ENCODE results near the gene EGR1. TPM values are rescaled to one million over a fixed set of nuclear protein-coding genes. Genes with fewer than 3 reads are reported as not detected.
A peak's percentile ranks its signal among the peaks of the same experiment; 100 is the strongest.

The EGR1 gene
- total RNA-seq = 0.93 and 4.8 TPM in 2 replicates

- DNase-seq = peak; percentile 93
These were observed at the start of gene EGR1 for GRCh38 chr5:138465261-138466124. TSS of gene EGR1 (plus strand) at chr5:138465479. CDS start at chr5:138465762, 283 bp downstream.

- no peak for DNase-seq
These were observed 46.8 kb upstream of the EGR1 start for GRCh38 chr5:138418444-138418843.

DNA sequence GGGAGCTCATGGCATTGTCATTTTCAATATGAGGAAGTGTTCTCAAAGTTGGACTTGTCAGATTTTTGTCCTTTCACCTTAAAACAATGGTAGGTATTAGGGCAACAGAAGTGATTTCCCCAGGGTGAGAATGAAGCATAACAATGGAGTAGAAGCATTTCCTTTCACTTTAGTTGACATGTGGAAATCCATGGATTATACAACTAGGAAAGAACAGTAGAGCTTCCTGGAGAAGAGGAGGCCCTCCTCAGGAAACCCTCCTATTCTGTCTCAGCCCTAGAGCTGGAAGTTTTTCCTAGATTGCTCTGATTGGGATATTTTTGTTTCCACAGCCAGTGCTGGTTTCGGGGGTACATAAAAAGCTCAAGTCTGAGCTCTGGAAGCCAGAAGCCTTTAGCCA is 40.2 kb upstream of the EGR1 start:
- DNase-seq = peak; percentile 64

- DNase-seq = no peak
These were observed 29.3 kb upstream of the EGR1 start for GRCh38 chr5:138435943-138436342.

GRCh38 chr5:138438003-138438723 is 27.1 kb upstream of the EGR1 start:
- no peak for DNase-seq

DNA sequence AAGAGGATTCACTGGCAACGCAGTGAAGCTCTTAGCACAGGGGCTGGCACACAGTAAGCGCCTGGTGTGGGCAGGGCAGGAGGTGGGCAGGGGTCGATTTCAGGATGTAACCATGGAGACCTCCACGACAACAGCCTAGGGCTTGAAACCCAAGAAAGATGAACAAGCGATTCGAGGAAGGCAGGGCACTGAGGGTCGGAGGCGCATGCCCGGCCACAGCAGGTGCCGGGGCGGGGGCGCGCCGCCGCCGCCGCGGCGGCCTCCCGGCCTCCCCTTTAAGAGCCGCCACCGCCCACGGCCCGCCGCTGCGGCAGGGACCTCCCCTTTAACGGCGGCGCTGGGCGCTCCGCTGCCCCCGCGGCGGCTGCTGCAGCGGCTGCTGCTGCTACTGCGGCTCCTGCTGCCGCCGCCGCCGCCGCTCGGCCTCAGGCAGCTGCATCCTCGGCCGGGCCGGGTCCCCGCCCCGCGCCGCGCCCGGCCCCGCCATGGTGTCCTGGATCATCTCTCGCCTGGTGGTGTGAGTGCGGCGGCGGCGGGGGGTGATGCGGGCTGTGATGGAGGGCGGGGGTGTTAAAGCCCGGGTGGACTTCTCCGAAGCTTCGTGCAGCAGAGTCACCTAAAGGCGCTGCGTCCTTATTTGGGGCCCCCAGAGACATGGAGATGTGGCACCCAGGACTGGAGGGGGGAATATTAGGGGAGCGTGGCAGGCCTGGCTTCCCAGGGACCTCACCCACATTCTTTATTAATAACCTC is 26.4 kb upstream of the EGR1 start, which contains the start of gene REEP2:
Gene REEP2 (plus strand): TSS at position 334 of the 753 bp plus-strand sequence. CDS start 152 bp downstream, at position 486.
- DNase-seq = peak; percentile 64

- no peak for DNase-seq
These were observed 25.7 kb upstream of the EGR1 start for GRCh38 chr5:138439477-138440158.

DNA sequence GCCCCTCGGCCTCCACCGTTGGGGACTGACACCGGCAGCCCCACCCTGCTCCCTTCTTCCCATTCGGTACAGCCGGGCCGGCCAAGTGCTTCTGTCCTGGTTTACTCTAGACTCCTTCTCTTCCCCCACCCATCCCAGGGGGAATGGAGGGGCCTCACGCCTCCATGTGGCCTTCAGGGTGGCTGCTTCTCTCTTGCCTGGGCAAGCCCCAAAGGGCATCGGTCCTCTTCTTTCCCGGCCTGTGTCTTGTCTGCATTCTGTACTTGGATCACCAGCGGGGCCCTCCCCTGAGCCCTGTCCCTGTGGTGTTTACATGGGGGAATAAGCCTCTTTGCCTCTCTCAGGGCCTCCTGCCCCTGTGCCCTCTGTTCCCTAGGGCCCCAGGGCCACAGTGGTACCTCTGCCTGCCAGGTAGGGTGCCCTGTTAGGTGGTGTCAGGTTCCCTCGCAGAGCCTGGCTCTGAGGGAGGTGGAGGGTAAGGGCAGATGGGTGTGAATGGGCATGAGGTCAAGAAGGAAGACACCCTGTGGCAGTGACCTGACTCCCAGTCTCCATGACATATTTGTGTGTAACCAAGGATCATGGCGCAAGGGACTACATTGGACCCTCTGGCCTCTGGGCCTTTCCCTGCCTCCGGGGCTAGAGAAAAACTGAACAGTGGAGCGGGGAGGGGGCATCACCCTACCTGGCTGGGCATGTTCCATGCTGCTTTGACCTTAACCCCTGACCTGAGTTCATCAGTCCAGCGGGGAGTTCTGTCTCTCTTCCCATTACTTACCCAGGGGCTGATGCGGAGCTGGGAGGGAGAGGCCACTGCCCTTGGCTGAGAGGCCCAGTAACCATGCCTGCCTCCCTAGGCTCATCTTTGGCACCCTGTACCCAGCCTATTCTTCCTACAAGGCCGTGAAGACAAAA is 24.9 kb upstream of the EGR1 start:
- DNase-seq = no peak

- DNase-seq = no peak
These were observed 24.1 kb upstream of the EGR1 start for GRCh38 chr5:138441221-138441620.

DNA sequence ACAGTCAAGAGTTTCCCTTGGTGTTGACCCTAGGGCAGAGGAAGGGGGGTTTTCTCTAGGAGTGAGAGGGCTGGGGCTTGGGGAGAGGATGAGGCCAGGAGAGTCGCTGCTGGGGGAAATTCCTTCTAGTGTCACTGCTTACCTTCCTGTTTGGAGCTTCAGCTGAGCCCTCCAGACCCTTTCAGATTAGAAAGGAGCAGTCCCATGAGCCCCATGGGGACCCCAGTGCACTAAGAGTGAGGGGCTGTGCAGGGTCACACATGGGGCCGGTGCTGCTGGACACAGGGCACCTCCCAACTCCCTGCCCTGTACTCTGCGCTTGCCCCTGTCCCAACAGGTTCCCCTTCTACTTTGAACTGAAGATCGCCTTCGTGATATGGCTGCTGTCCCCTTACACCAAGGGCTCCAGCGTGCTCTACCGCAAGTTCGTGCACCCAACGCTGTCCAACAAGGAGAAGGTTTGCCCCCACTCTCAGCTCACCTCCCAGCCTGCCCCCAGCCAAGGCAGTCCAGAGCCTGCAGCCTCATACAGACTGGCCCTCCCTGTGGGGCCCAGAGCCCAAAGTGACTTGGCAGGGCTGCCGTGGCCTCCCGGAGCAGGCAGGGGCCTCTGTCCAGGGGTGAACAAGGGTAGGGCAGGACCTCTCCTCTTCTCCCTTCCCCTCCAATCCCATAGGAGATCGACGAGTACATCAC is 21.1 kb upstream of the EGR1 start:
- DNase-seq = no peak

GRCh38 chr5:138444774-138445546 is 20.3 kb upstream of the EGR1 start:
- no peak for DNase-seq

DNA sequence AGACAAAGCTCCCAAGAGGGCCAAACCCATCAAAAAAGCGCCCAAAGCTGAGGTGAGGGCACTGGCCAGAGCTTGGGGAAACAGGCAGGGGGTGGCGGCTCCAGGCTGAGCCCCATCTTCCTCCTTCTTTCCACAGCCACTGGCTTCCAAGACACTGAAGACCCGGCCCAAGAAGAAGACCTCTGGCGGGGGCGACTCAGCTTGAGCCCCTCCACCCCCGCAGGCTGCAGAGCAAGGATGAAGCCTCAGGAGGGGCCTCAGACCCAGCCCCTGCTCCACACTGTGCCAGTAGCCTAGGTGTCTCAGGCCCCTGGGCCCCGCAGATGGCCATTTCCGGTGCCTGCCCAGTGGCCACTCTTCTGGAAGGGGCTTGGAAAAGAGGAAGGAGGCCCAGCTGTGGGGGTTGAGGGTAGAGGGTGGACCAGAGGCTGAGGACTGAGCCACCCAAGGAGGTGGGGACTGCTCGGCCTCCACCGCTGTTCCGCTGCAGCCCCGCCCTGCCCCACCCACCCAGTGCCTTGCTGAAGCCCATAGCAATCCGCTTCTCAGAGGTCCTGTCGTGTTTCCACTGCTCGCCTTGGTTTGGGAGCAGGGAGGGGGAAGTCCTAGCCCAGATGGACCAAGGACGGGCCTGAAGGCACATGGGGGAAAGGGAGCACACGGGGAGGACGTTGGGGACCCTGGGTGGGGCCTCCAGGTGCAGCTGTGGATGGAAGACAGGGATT is 19.6 kb upstream of the EGR1 start:
- DNase-seq = no peak

DNA sequence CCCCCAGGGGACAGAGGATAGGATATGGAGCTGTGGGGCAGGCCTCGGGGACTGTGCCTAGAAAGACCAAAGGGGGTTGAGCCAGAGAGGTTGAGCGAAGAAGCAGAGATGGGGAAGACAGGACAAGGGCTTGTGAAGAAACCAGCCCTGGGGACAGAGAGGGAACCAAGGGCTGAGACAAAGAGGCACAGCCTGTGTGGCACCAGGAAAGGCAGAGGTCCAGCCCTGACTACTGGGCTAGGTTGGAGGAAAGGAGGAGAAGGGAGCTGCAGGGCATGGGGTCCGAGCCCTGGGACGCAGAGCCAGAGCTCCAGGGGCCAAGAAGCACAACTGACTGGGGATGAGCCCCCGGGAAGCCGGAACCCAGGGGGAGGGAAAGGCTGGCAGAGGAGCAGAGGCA is 17.2 kb upstream of the EGR1 start:
- no peak for DNase-seq

GRCh38 chr5:138448481-138449398 is 16.5 kb upstream of the EGR1 start:
- no peak for DNase-seq

- peak; percentile 89 for DNase-seq
These were observed 15.6 kb upstream of the EGR1 start for GRCh38 chr5:138449501-138450239.

DNA sequence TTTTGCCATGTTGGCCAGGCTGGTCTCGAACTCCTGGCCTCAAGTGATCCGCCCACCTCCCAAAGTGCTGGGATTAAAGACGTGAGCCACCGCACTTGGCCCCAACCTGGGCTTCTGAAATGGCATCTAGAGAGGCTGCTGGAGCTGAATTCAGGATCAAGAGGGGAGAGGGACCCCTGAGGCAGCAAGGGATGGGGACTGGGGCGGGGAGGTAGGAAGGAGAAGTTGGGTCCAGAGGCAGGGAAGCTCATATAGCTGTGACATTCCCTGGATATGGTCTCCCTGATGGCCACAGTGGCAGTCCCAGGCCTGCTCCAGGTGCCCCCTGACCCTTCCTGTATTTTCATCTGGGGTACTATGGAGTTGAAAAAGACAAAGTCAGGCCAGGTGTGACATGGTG is 14.3 kb upstream of the EGR1 start:
- DNase-seq = no peak

GRCh38 chr5:138452720-138453119 is 12.6 kb upstream of the EGR1 start:
- DNase-seq = no peak

Data from dermis blood vessel endothelial cell (primary cell).